HUES48 (cell line): Measurements from ENCODE around the gene SLC36A3.
"Not testable (repeated sequence)": the region's sequence is repeated elsewhere in the genome, so short reads cannot be mapped to it uniquely, and the experiment has no call there.

Experiments
- H3K27ac ChIP-seq: one replicate; pipeline ENCODE4 v1.7.0; 2013; ENCODE audit warnings: low read depth, low read length, inconsistent platforms
- H3K27me3 ChIP-seq: 2 replicates; pipeline ENCODE4 v1.6.1; 2013; ENCODE audit warnings: mild to moderate bottlenecking, low read length; ENCODE audit not compliant: control insufficient read depth, insufficient read depth
- H3K36me3 ChIP-seq: 2 replicates; pipeline ENCODE4 v1.6.1; 2013; ENCODE audit warnings: low read length; ENCODE audit not compliant: control insufficient read depth, insufficient read depth
- H3K4me1 ChIP-seq: 2 replicates; pipeline ENCODE4 v1.6.1; 2013; ENCODE audit warnings: mild to moderate bottlenecking, low read length; ENCODE audit not compliant: control insufficient read depth, insufficient read depth
- H3K4me3 ChIP-seq: 2 replicates; pipeline ENCODE4 v1.5.1; 2013; ENCODE audit warnings: mild to moderate bottlenecking, low read depth, low read length
- H3K9ac ChIP-seq: 2 replicates; pipeline ENCODE4 v1.6.1; 2013; ENCODE audit warnings: mild to moderate bottlenecking, low read depth, low read length, moderate library complexity
- H3K9me3 ChIP-seq: 2 replicates; pipeline ENCODE4 v1.6.1; 2013; ENCODE audit warnings: low read length; ENCODE audit not compliant: control insufficient read depth, insufficient read depth

The SLC36A3 gene

DNA sequence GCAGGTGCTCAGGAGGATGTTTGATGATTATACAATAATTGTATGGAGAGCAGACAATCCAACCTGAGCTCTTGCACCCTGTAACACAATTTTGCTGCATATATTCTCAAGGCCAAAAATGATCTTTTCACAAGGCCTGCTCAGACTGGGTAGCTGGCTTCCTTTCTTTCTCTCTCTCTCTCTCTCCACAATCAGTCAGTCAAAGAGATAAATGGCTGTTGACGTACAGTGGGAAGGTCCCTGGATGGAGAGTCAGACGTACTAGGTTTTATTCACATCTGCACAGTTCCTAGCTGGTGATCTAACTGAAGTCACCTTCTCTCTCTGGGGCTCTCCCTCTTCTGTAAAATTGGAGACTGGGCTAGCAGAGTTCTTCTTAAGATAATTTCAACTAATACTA, 24.0 kb upstream of the SLC36A3 start:
- Histone ChIP-seq H3K4me1 (peaks cover 6% of the 10 kb centered on the region; the same call in 1 of the 2 replicates), H3K9ac (no peak overlapping the region), H3K27ac (no peak overlapping the region), H3K4me3 (no peak overlapping the region), H3K36me3 (no peaks in the 10 kb centered on the region), H3K9me3 (no peaks in the 10 kb centered on the region), H3K27me3 (no peaks in the 10 kb centered on the region)

DNA sequence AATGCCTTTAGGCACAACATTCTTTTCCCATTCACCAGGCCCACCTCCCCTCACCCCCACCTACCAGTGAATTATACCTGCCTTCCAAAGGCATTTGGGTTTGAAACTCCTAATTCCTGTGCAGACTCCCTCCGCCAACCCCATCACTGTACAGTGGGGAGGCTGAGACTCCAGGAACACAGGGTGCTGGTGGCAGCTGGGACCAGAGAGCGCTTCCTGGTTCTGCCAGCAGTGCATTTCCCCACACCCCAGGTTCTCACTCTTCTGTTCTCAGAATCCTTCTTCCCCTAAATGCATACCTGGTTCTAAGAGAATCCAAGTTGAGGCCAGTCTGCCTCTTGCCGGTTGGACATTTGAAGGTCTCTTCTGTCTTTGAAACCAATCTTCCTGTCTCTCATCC, 22.7 kb upstream of the SLC36A3 start:
- no peak overlapping the region for H3K9ac ChIP-seq
- no peaks in the 10 kb centered on the region for H3K9me3 ChIP-seq
- H3K27me3 ChIP-seq, result no peaks in the 10 kb centered on the region

DNA sequence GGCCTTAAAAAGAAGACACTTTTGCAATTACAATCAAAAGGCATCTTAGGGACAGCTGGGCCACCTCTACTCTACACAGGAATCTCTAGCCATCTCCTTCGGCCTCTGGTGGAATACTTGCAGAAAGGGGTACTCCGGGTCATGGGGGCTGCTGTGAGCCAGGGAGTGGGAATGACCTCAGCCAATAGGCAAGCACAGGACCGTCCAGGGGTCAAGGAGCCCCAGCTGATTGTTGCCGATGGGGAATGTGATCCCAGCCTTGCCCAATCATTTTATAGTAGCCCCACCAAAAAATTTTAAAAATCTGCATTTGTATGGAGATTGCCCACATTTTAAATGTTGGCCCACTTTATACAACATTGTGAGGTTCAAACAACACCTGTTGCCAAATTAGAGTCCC, 16.9 kb upstream of the SLC36A3 start:
- Histone ChIP-seq H3K4me1 (peaks cover 6% of the 10 kb centered on the region), H3K4me3 (no peak overlapping the region), H3K27me3 (no peaks in the 10 kb centered on the region), H3K36me3 (no peaks in the 10 kb centered on the region), H3K9ac (no peak overlapping the region), H3K9me3 (no peaks in the 10 kb centered on the region), H3K27ac (no peak overlapping the region)

More for the DNA sequence above, 22.7 kb upstream of the SLC36A3 start:
- no peak overlapping the region for H3K27ac ChIP-seq
- no peak overlapping the region for H3K4me3 ChIP-seq
- H3K36me3 ChIP-seq, result no peaks in the 10 kb centered on the region
- H3K4me1 ChIP-seq, result peaks cover 6% of the 10 kb centered on the region; the same call in 1 of the 2 replicates

DNA sequence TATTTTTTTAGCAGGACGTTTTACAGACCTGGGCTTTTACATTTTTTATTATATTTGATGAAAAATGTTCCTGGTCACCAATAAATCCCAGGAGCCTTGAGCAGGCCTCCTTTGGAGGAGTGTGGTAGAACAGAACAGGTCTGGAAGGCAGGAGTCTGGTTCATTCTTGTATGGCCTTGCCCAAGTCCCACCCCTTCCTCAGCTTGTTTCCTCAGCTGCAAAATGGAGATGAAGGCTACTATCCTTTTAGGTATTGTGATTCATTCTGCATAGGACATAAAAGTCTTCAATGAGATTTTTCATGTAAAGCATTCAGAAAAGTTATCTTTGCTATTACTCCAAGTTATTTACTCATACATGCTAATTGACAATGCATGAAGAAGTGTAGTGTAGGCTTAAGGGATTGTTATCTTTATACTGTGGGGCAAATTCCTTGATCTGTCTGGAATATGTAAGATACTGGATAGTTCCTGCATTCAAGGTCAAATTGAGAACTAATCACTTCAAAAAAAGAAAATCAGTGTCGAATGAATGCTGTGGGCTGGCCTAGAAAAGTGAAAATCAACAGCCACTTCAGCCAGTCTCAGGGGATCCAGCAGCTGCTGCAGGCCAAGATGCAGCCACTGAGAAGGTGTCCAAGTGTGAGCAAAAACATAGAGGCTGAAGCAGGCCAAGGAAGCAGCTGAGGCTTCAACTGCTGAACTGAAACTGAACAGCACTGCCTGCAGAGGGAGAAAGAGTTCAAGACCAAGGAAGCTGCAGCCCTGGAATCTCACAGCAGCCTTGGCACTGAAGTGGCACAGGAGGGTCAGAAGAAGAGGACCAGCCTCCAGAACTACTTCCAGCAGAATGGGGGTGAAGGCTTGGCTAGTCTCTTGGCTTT, 15.5 kb upstream of the SLC36A3 start:
- no peaks in the 10 kb centered on the region for H3K36me3 ChIP-seq
- no peak overlapping the region for H3K9ac ChIP-seq
- no peaks in the 10 kb centered on the region for H3K9me3 ChIP-seq
- peaks cover 6% of the 10 kb centered on the region for H3K4me1 ChIP-seq
- H3K4me3 ChIP-seq, result no peak overlapping the region
- no peak overlapping the region for H3K27ac ChIP-seq
- H3K27me3 ChIP-seq, result no peaks in the 10 kb centered on the region

DNA sequence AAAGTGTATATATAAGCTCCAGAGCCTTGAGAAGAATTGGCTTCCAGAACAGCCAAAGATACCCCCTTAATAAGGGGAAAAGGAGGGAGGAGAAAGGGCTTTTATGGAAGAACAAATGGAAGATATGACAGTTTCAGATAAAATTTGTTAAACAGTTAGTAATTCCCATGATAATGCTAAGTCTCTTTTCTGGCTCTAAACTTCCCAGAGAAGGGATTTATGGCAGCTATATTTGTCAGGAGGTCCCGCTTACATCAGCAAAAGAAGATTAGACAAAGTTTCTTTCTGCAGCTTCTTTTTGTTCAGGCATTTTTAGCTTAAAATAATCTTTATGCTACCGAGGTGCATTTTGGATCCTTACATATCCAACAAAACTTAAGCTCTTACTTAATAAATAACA, 14.3 kb upstream of the SLC36A3 start:
- H3K9ac ChIP-seq, result no peak overlapping the region
- no peaks in the 10 kb centered on the region for H3K36me3 ChIP-seq
- peaks cover 8% of the 10 kb centered on the region for H3K4me1 ChIP-seq
- H3K27me3 ChIP-seq, result no peaks in the 10 kb centered on the region
- no peaks in the 10 kb centered on the region for H3K9me3 ChIP-seq
- no peak overlapping the region for H3K4me3 ChIP-seq
- no peak overlapping the region for H3K27ac ChIP-seq

DNA sequence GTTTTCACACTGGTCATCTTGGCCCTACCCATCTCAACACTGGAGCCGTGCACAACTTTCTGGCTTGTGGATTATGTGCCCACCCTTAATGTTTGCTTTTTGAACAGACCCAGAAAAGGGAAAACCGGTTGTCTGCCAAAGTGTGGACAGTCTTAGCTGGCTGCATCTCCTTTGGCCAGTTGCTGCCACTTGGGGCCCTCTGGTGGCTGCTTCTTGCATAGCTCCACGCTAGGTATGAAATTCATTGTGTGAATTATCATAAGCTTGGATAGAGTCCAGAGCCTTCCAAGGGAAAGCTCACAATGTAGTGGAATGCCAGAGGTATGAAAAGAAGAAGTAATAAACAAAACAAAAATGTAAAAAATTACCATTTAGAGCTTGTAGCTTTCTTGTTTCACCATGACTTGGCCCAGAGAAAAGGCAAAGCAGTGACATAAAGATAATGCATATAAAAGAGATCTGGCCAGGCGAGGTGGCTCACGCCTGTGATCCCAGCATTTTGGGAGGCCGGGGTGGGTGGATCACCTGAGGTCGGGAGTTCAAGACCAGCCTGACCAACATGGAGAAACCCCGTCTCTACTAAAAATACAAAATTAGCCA, 12.5 kb upstream of the SLC36A3 start:
- H3K36me3 ChIP-seq, result no peaks in the 10 kb centered on the region
- peaks cover 9% of the 10 kb centered on the region for H3K4me1 ChIP-seq
- no peaks in the 10 kb centered on the region for H3K9me3 ChIP-seq
- no peaks in the 10 kb centered on the region for H3K27me3 ChIP-seq
- no peak overlapping the region for H3K4me3 ChIP-seq
- no peak overlapping the region for H3K9ac ChIP-seq
- no peak overlapping the region for H3K27ac ChIP-seq

DNA sequence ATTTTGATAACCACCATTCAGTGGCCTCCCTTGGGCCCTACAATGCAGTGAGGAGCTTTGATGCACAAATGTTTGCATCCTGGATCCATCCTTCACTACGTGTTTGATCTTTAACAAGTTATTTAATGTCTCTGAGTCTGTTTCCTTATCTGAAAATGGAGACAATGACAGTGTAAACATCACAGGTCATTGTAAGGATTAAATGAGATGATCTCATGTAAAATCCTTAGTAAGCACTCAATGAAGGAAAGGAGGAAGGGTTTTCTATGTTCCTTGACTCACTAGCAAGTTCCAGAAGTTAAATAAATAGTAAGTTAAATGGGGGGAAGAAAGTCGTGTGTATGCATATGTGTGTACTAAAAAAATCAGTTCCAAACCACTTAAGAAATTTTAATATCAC, 9.8 kb upstream of the SLC36A3 start:
- Histone ChIP-seq H3K36me3 (no peaks in the 10 kb centered on the region), H3K9ac (no peak overlapping the region), H3K27me3 (no peaks in the 10 kb centered on the region), H3K4me1 (peaks cover 9% of the 10 kb centered on the region), H3K9me3 (no peaks in the 10 kb centered on the region), H3K27ac (no peak overlapping the region), H3K4me3 (no peak overlapping the region)

DNA sequence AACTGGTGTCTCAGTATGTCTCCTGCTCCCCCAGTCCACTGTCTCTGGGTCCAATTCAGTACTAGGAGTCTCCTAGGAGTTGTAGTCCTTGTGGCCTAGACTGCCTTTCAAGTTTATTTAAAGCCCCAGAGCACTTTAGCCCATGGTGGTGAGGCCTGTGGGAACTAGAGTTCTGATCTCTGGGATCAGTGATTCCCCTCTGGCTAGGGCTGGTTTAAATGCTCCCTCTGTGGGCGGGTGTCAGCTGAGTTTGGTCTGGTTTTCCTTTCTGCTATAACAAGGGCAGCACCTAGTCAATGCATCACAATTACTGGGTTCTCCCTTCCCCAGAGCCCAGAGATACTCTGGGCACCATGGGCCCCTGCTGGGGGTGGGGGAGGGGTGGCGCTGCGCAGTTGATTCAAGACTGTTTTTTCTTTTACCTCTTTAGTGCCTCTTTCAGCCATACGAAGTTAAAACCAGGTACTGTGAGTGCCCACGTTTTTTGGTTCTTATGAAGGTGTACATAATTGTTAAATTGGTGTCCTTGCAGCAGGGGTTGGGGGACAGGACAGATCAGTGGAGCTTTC, 9.3 kb upstream of the SLC36A3 start:
- H3K9me3 ChIP-seq, result no peaks in the 10 kb centered on the region
- H3K36me3 ChIP-seq, result no peaks in the 10 kb centered on the region
- no peak overlapping the region for H3K9ac ChIP-seq
- H3K27ac ChIP-seq, result no peak overlapping the region
- H3K27me3 ChIP-seq, result no peaks in the 10 kb centered on the region
- no peak overlapping the region for H3K4me3 ChIP-seq
- peaks cover 6% of the 10 kb centered on the region for H3K4me1 ChIP-seq

DNA sequence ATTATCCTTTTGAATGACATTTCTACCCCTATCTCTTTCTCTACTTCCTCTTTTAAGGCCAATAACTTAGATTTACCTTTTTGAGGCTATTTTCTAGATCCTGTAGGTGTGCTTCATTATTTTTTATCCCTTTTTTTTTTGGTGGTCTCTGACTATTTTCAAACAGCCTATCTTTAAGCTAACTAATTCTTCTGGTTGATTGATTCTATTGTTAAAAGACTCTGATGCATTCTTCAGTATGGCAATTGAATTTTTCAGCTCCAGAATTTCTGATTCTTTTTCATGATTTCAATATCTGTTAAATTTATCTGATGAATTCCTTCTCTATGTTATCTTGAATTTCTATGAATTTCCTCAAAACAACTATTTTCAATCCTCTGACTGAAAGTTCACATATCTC, 7.4 kb upstream of the SLC36A3 start:
- H3K4me3 ChIP-seq, result no peak overlapping the region
- 0 out of 2 replicates have a peak, but pooled peaks cover 3% of the 10 kb centered on the region for H3K4me1 ChIP-seq
- H3K36me3 ChIP-seq, result no peaks in the 10 kb centered on the region
- H3K9me3 ChIP-seq, result no peaks in the 10 kb centered on the region
- no peak overlapping the region for H3K9ac ChIP-seq
- no peaks in the 10 kb centered on the region for H3K27me3 ChIP-seq
- no peak overlapping the region for H3K27ac ChIP-seq

DNA sequence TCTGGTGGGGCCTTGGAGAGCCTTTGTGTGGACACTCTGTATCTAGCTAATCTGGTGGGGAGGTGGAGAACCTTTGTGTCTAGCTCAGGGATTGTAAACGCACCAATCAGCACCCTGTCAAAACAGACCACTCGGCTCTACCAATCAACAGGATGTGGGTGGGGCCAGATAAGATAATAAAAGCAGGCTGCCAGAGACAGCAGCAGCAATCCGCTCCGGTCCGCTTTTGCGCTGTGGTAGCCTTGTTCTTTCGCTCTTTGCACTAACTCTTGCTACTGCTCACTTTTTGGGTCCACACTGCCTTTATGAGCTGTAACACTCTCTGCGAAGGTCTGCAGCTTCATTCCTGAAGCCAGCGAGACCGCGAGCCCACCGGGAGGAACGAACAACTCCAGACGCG, 6.3 kb upstream of the SLC36A3 start:
- not testable (repeated sequence) for H3K9ac ChIP-seq, H3K36me3 ChIP-seq, H3K4me3 ChIP-seq, H3K9me3 ChIP-seq, H3K27me3 ChIP-seq, H3K4me1 ChIP-seq, H3K27ac ChIP-seq

DNA sequence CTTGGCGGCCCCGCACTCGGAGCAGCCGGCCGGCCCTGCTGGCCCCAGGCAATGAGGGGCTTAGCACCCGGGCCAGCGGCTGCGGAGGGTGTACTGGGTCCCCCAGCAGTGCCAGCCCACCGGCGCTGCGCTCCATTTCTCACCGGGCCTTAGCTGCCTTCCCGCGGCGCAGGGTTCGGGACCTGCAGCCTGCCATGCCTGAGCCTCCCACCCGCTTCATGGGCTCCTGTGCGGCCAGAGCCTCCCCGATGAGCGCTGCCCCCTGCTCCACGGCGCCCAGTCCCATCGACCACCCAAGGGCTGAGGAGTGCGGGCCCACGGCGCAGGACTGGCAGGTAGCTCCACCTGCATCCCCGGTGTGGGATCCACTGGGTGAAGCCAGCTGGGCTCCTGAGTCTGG, 5.7 kb upstream of the SLC36A3 start:
- H3K9me3 ChIP-seq, H3K27me3 ChIP-seq, H3K36me3 ChIP-seq, H3K9ac ChIP-seq, H3K4me3 ChIP-seq, H3K27ac ChIP-seq, H3K4me1 ChIP-seq: not testable (repeated sequence)
